ENCODE data around the gene APOH.

GRCh38 chr17:66228887-66229782 lies at the start of gene APOH:
- TF ChIP-seq, protein P1, sequence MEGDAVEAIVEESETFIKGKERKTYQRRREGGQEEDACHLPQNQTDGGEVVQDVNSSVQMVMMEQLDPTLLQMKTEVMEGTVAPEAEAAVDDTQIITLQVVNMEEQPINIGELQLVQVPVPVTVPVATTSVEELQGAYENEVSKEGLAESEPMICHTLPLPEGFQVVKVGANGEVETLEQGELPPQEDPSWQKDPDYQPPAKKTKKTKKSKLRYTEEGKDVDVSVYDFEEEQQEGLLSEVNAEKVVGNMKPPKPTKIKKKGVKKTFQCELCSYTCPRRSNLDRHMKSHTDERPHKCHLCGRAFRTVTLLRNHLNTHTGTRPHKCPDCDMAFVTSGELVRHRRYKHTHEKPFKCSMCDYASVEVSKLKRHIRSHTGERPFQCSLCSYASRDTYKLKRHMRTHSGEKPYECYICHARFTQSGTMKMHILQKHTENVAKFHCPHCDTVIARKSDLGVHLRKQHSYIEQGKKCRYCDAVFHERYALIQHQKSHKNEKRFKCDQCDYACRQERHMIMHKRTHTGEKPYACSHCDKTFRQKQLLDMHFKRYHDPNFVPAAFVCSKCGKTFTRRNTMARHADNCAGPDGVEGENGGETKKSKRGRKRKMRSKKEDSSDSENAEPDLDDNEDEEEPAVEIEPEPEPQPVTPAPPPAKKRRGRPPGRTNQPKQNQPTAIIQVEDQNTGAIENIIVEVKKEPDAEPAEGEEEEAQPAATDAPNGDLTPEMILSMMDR (conservative IDR thresholded peaks at IDR 0.05; ENCODE audit: low read depth, low read length): no peak
- TF ChIP-seq EZH2 (IDR thresholded peaks at IDR 0.05; ENCODE audit: borderline replicate concordance, low read depth, low read length, poor library complexity, severe bottlenecking): no peak
